Liver (tissue), 3 donors: Measurements from ENCODE around the gene SUMO2.

Experiments used
- EGR1 ChIP-seq, 2 donors: IDR thresholded peaks; 2 replicates each; pipeline ENCODE4 v1.6.1; 2016 to 2018; ENCODE audit warnings: antibody characterized with exemption in 2 of 2, low read depth in 2 of 2
- GABPA ChIP-seq, 2 donors: IDR thresholded peaks in 1 of 2; conservative IDR thresholded peaks in 1 of 2; 2 replicates each; pipeline ENCODE4 v1.6.1; 2016; ENCODE audit warnings: antibody characterized with exemption in 2 of 2, mild to moderate bottlenecking in 1 of 2, moderate library complexity in 1 of 2
- HNF4A ChIP-seq, 2 donors: conservative IDR thresholded peaks; 2 replicates each; pipeline ENCODE4 v1.6.1; 2016; ENCODE audit warnings: antibody characterized with exemption in 2 of 2, mild to moderate bottlenecking in 2 of 2
- RAD21 ChIP-seq, 2 donors: IDR thresholded peaks; 2 replicates each; pipeline ENCODE4 v1.6.1; 2016; ENCODE audit warnings: antibody characterized with exemption in 2 of 2, mild to moderate bottlenecking in 2 of 2
- TF ChIP-seq, protein P1 (sequence below): fragments of 150-350 bp; IDR thresholded peaks from 2 replicates; pipeline ENCODE4 v1.5.1; 2017; ENCODE audit warnings: improper control_type of control experiment, low read depth, low read length; ENCODE audit not compliant: missing input control
- donor health status: healthy.
- donor health status: healthy.

DNA sequence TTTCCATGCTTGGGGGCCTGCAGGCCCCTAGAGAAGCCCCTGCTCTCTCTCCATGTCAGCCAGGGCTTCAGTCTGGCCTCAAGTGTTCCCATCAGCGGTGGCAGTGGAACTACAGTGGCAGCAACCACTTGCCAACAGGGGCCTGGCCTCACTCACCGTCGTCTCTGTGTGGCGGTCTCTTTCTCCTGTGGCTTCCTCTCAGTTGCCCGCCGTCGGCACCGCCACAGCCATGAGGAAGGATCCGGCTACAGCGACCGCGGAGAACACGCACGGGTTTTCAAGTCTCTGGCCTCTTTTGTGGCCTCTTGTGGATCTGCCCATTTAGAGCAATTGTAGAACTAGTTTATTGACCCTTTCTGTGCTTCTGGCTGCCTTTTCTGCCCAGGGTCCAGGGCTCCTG is 64.5 kb downstream of the SUMO2 start:
- TF ChIP-seq, protein P1, sequence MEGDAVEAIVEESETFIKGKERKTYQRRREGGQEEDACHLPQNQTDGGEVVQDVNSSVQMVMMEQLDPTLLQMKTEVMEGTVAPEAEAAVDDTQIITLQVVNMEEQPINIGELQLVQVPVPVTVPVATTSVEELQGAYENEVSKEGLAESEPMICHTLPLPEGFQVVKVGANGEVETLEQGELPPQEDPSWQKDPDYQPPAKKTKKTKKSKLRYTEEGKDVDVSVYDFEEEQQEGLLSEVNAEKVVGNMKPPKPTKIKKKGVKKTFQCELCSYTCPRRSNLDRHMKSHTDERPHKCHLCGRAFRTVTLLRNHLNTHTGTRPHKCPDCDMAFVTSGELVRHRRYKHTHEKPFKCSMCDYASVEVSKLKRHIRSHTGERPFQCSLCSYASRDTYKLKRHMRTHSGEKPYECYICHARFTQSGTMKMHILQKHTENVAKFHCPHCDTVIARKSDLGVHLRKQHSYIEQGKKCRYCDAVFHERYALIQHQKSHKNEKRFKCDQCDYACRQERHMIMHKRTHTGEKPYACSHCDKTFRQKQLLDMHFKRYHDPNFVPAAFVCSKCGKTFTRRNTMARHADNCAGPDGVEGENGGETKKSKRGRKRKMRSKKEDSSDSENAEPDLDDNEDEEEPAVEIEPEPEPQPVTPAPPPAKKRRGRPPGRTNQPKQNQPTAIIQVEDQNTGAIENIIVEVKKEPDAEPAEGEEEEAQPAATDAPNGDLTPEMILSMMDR, result no peak
- TF ChIP-seq RAD21 (IDR thresholded peaks at IDR 0.05) (no peak), HNF4A (conservative IDR thresholded peaks at IDR 0.05) (no peak), EGR1 (IDR thresholded peaks at IDR 0.05; ENCODE audit: low read depth in 2 of 2) (no peak), GABPA (IDR thresholded peaks at IDR 0.05 in 1 of 2, conservative IDR thresholded peaks at IDR 0.05 in 1 of 2) (no peak)
